A549 (cell line): ENCODE data around the gene MAPK4. TPM values are rescaled to one million over a fixed set of nuclear protein-coding genes. Genes with fewer than 3 reads are reported as not detected.

Source experiments
- ATAC-seq, 2 experiments: fragments of 200-7000 bp in 1 of 2; fragments of >200 bp in 1 of 2; cut with Nextera tagmentation in 1 of 2; cut with Tn5 transposase in 1 of 2; 3 replicates each; pipeline versions ENCODE4 v1.8.0 to v1.9.1; 2018 to 2020; ENCODE audit warnings: mild to moderate bottlenecking in 1 of 2, moderate library complexity in 1 of 2
- CTCF ChIA-PET: fragments of 300-600 bp; sonication (Branson Sonifier 250); formaldehyde crosslinking; extraction: SDS; loops from one replicate; lab custom pipeline; 2021; ENCODE audit warnings: antibody characterized with exemption, inconsistent platforms; lab: Yijun Ruan, JAX
- POLR2A ChIA-PET: fragments of 350-600 bp; formaldehyde crosslinking; extraction: SDS; loops from one replicate; lab custom pipeline; 2021; ENCODE audit warnings: antibody characterized with exemption, inconsistent platforms; lab: Yijun Ruan, JAX
- DNase-seq, 2 experiments: peaks; one replicate each; pipeline versions ENCODE4 v3.0.0 to v3.0.0-alpha.2; 2011 to 2016; ENCODE audit warnings: low read depth in 1 of 2, low spot score in 1 of 2
- FAIRE-seq: peaks from 2 replicates; lab custom pipeline; 2011; peaks lifted over from hg19 to GRCh38; lab: Jason Lieb, UNC
- H3K27ac ChIP-seq, 2 experiments: fragments of >200 bp; sonication (Bioruptor Twin); formaldehyde crosslinking; 3 replicates each; pipeline ENCODE4 v1.5.1; 2016 to 2017
- H3K4me1 ChIP-seq: fragments of >200 bp; sonication (Bioruptor Twin); formaldehyde crosslinking; 3 replicates; pipeline ENCODE4 v1.6.1; 2016
- H3K4me2 ChIP-seq: fragments of >200 bp; sonication (Bioruptor Twin); formaldehyde crosslinking; 3 replicates; pipeline ENCODE4 v1.6.1; 2016
- H3K4me3 ChIP-seq: fragments of >200 bp; sonication (Bioruptor Twin); formaldehyde crosslinking; 3 replicates; pipeline ENCODE4 v1.5.1; 2016
- H3K9me3 ChIP-seq: fragments of >200 bp; sonication (Bioruptor Twin); formaldehyde crosslinking; 3 replicates; pipeline ENCODE4 v1.6.1; 2016
- ATOH8 ChIP-seq: fragments of 250-450 bp; sonication (Bioruptor Pico); IDR thresholded peaks from 2 replicates; pipeline ENCODE4 v1.5.0; 2020; ENCODE audit warnings: low read depth, mild to moderate bottlenecking, moderate library complexity
- CBX8 ChIP-seq: fragments of 200-600 bp; sonication (generic); IDR thresholded peaks from 2 replicates; pipeline ENCODE4 v1.6.1; 2016
- CEBPB ChIP-seq, 2 experiments: fragments of >200 bp in 1 of 2; sonication (Bioruptor Twin) in 1 of 2; formaldehyde crosslinking in 1 of 2; IDR thresholded peaks; 2 replicates each; pipeline ENCODE4 v1.6.1; 2012 to 2016
- CHD2 ChIP-seq: fragments of 150-350 bp; IDR thresholded peaks from 2 replicates; pipeline ENCODE4 v1.6.1; 2014; ENCODE audit warnings: low read length; ENCODE audit not compliant: partially characterized antibody
- CTCF ChIP-seq: fragments of >200 bp; sonication (Bioruptor Twin); formaldehyde crosslinking; IDR thresholded peaks from 3 replicates; pipeline ENCODE4 v1.5.1; 2016
- FOSB ChIP-seq: fragments of 250-450 bp; sonication (Bioruptor Pico); IDR thresholded peaks from 2 replicates; pipeline ENCODE4 v1.5.0; 2020; ENCODE audit warnings: mild to moderate bottlenecking, moderate library complexity
- FOXS1 ChIP-seq: fragments of 250-450 bp; sonication (Bioruptor Pico); IDR thresholded peaks from 2 replicates; pipeline ENCODE4 v1.5.0; 2020; ENCODE audit warnings: mild to moderate bottlenecking, moderate library complexity
- GATA3 ChIP-seq: IDR thresholded peaks from 2 replicates; pipeline ENCODE4 v1.6.1; 2012; ENCODE audit warnings: borderline replicate concordance
- JUNB ChIP-seq: fragments of >200 bp; sonication (Bioruptor Twin); formaldehyde crosslinking; IDR thresholded peaks from 2 replicates; pipeline ENCODE4 v1.6.1; 2016
- MAFK ChIP-seq: fragments of 450-650 bp; IDR thresholded peaks from 2 replicates; pipeline ENCODE4 v1.6.1; 2014; ENCODE audit not compliant: partially characterized antibody
- MAZ ChIP-seq: fragments of 150-350 bp; IDR thresholded peaks from 2 replicates; pipeline ENCODE4 v1.6.1; 2014; ENCODE audit warnings: antibody characterized with exemption, low read depth, low read length, borderline replicate concordance
- MYC ChIP-seq: IDR thresholded peaks from 2 replicates; pipeline ENCODE4 v1.6.1; 2012; ENCODE audit warnings: mild to moderate bottlenecking, inconsistent platforms, low read length, improper control_type of control experiment, borderline replicate concordance
- NFE2L2 ChIP-seq: fragments of 150-350 bp; conservative IDR thresholded peaks from 2 replicates; pipeline ENCODE4 v1.6.1; 2014; ENCODE audit warnings: low read length
- NR3C1 ChIP-seq: fragments of >200 bp; sonication (Bioruptor Twin); formaldehyde crosslinking; IDR thresholded peaks from 3 replicates; pipeline ENCODE4 v1.6.1; 2017
- PBX3 ChIP-seq: IDR thresholded peaks from 2 replicates; pipeline ENCODE4 v1.6.1; 2012
- RAD21 ChIP-seq, 2 experiments: fragments of >200 bp in 1 of 2; sonication (Bioruptor Twin) in 1 of 2; formaldehyde crosslinking in 1 of 2; IDR thresholded peaks in 1 of 2; conservative IDR thresholded peaks in 1 of 2; 2 replicates in 1 of 2; 3 replicates in 1 of 2; pipeline ENCODE4 v1.6.1; 2012 to 2018; ENCODE audit warnings: inconsistent platforms in 1 of 2
- RCOR1 ChIP-seq: fragments of 150-350 bp; IDR thresholded peaks from 2 replicates; pipeline ENCODE4 v1.6.1; 2014; ENCODE audit warnings: antibody characterized with exemption, low read length, low read depth
- RNF2 ChIP-seq: fragments of 200-600 bp; sonication (generic); IDR thresholded peaks from 2 replicates; pipeline ENCODE4 v1.6.1; 2016; ENCODE audit warnings: low read depth, mild to moderate bottlenecking, antibody characterized with exemption, moderate library complexity, borderline replicate concordance
- SMC3 ChIP-seq: fragments of >200 bp; sonication (Bioruptor Twin); formaldehyde crosslinking; IDR thresholded peaks from 3 replicates; pipeline ENCODE4 v1.6.1; 2018; ENCODE audit warnings: inconsistent platforms
- USF2 ChIP-seq: fragments of 450-650 bp; IDR thresholded peaks from 2 replicates; pipeline ENCODE4 v1.6.1; 2014; ENCODE audit warnings: antibody characterized with exemption
- ZC3H11A ChIP-seq: fragments of 450-650 bp; IDR thresholded peaks from 2 replicates; pipeline ENCODE4 v1.6.1; 2014; ENCODE audit warnings: antibody characterized with exemption, mild to moderate bottlenecking
- ZFP36 ChIP-seq: fragments of 450-650 bp; IDR thresholded peaks from 2 replicates; pipeline ENCODE4 v1.6.1; 2014; ENCODE audit warnings: borderline replicate concordance; ENCODE audit not compliant: partially characterized antibody
- WGBS: methylation state at CpG from one replicate; pipeline ENCODE4 v1.1.6; 2017; ENCODE audit errors: missing lambda C conversion rate; 5-methylcytosine and 5-hydroxymethylcytosine counted together
- polyA plus RNA-seq, 4 experiments: library from polyadenylated mRNA; depleted of rRNA in 3 of 4; stranded (reverse); fragments of >200 nt; fragmentation: RNase III in 1 of 4; extraction: RNeasy Plus Mini Kit Qiagen cat#74134 plus additional on column Dnase treatment in 1 of 4; gene quantifications; 2 replicates in 3 of 4; 3 replicates in 1 of 4; pipeline ENCODE4 v1.2.3, GENCODE V29; 2011 to 2017

MAPK4 gene
- polyA plus RNA-seq, 2 of the 4 experiments (the other 2 are of a cell fraction) = 0.01 TPM; not detected in 1

GRCh38 chr18:50665519-50665918 is 105.6 kb downstream of the MAPK4 start:
- ATAC-seq = no peak
- no peak overlapping the region for H3K27ac ChIP-seq
- ChIA-PET POLR2A (no interaction called here), CTCF (interaction anchor here (1.1 to 1.3 kb wide), 2 partner anchors 8 to 13 kb away, joined by 3 read pairs; no protein-coding TSS in a partner anchor)
- 0 out of 3 replicates have a peak, but pooled peaks cover 5% of the 10 kb centered on the region for H3K9me3 ChIP-seq
- no peaks in the 10 kb centered on the region for H3K4me1 ChIP-seq
- no peak for FAIRE-seq
- no peak for DNase-seq
- TF ChIP-seq RAD21 (conservative IDR thresholded peaks at IDR 0.05 in 1 of 2, IDR thresholded peaks at IDR 0.05 in 1 of 2) (no peak), ZFP36 (no peak), NFE2L2 (no peak), GATA3 (no peak), RNF2 (no peak), CHD2 (no peak), ZC3H11A (no peak), CEBPB (IDR thresholded peaks at IDR 0.05) (no peak), USF2 (no peak), CBX8 (no peak), PBX3 (no peak), RCOR1 (no peak), MAZ (no peak), CTCF (no peak), SMC3 (no peak)
- H3K4me3 ChIP-seq = no peak overlapping the region
- no peak overlapping the region for H3K4me2 ChIP-seq

GRCh38 chr18:50666536-50666935 is 106.6 kb downstream of the MAPK4 start:
- Histone ChIP-seq H3K9me3 (0 out of 3 replicates have a peak, but pooled peaks cover 5% of the 10 kb centered on the region), H3K4me3 (no peak overlapping the region), H3K27ac (no peak overlapping the region), H3K4me1 (no peaks in the 10 kb centered on the region), H3K4me2 (no peak overlapping the region)
- no peak for ATAC-seq
- ChIA-PET CTCF (no interaction called here), POLR2A (interaction anchor here (0.6 kb wide), 1 partner anchor 12 kb away, joined by 3 read pairs; no protein-coding TSS in a partner anchor)
- TF ChIP-seq MYC (no peak), MAFK (no peak), NR3C1 (no peak)
- no peak for FAIRE-seq
- WGBS = 6% methylated on average over 4 of the region's 4 CpGs
- no peak for DNase-seq

GRCh38 chr18:50671376-50671775 is 111.5 kb downstream of the MAPK4 start:
- H3K9me3 ChIP-seq = no peaks in the 10 kb centered on the region
- DNase-seq = no peak

More at GRCh38 chr18:50671376-50671775, 111.5 kb downstream of the MAPK4 start:
- H3K4me2 ChIP-seq = no peak overlapping the region
- POLR2A ChIA-PET = no interaction called here
- ATAC-seq (no peak), FAIRE-seq (no peak)
- 26% methylated on average over 3 of the region's 3 CpGs for WGBS
- H3K4me1 ChIP-seq = no peaks in the 10 kb centered on the region
- CTCF ChIA-PET = interaction anchor here (1.5 kb wide), 1 partner anchor 10 kb away, joined by 4 read pairs; no protein-coding TSS in a partner anchor
- H3K27ac ChIP-seq = no peak overlapping the region
- H3K4me3 ChIP-seq = no peak overlapping the region
- no peak for TF ChIP-seq ZFP36
- no peak for TF ChIP-seq JUNB
- TF ChIP-seq FOSB (CRISPR knock-in tag) = no peak
- TF ChIP-seq ATOH8 (CRISPR knock-in tag) = no peak
- no peak for TF ChIP-seq CHD2
- no peak for TF ChIP-seq FOXS1 (CRISPR knock-in tag)
- TF ChIP-seq RNF2 = no peak
